Activated T-cell treated with anti-CD3 and anti-CD28 coated beads, Interleukin-2, amount 50 U/mL, for 72 hours (primary cell): Measurements from ENCODE around the gene MTPN. TPM values are rescaled to one million over a fixed set of nuclear protein-coding genes. Genes with fewer than 3 reads are reported as not detected.
A peak's percentile ranks its signal among the peaks of the same experiment; 100 is the strongest.

ENCODE experiments used
- ATAC-seq, 2 donors: fragments of 150-1000 bp; cut with Tn5 transposase; replicated peaks in 1 of 2; 2 replicates each; pipeline ENCODE4 v1.10.0; 2021; ENCODE audit warnings: moderate library complexity in 2 of 2, mild to moderate bottlenecking in 1 of 2
- DNase-seq, 2 donors: peaks; one replicate each; pipeline ENCODE4 v3.0.0; 2021 to 2022; ENCODE audit warnings: mixed read lengths in 1 of 2
- H3K27ac Mint-ChIP-seq: one replicate; pipeline ENCODE4 v1.8.0; 2022; ENCODE audit warnings: mild to moderate bottlenecking, moderate library complexity, mixed read lengths
- H3K27me3 Mint-ChIP-seq: one replicate; pipeline ENCODE4 v1.8.0; 2022; ENCODE audit warnings: low read depth, mixed read lengths
- H3K36me3 Mint-ChIP-seq, 2 donors: one replicate each; pipeline ENCODE4 v1.8.0; 2022; ENCODE audit warnings: mixed read lengths in 2 of 2, mild to moderate bottlenecking in 1 of 2; ENCODE audit not compliant: insufficient read depth in 2 of 2
- H3K4me1 Mint-ChIP-seq: one replicate; pipeline ENCODE4 v1.8.0; 2022; ENCODE audit warnings: low read depth, mixed read lengths
- H3K4me3 Mint-ChIP-seq, 2 donors: one replicate each; pipeline ENCODE4 v1.8.0; 2022; ENCODE audit warnings: mild to moderate bottlenecking in 2 of 2, mixed read lengths in 2 of 2, moderate library complexity in 2 of 2
- H3K9me3 Mint-ChIP-seq, 2 donors: one replicate each; pipeline ENCODE4 v1.8.0; 2022; ENCODE audit warnings: mixed read lengths in 2 of 2
- total RNA-seq, 2 donors: library from RNA; stranded (reverse); gene quantifications; one replicate each; pipeline ENCODE4 v1.2.3, GENCODE V29; 2022

MTPN gene
- total RNA-seq, 2 donors from 2014 or later, result 110 to 126 TPM

GRCh38 chr7:135904282-135904681, 72.9 kb downstream of the MTPN start:
- DNase-seq (no peak), ATAC-seq (no peak)
- Mint-ChIP-seq H3K27me3 (no peaks in the 10 kb centered on the region), H3K36me3 (no peaks in the 10 kb centered on the region), H3K4me1 (no peaks in the 10 kb centered on the region), H3K4me3 (no peak overlapping the region), H3K9me3 (peaks cover 0 to 3% of the 10 kb centered on the region in 2 donors), H3K27ac (no peak overlapping the region)

GRCh38 chr7:135901585-135902540, 75.3 kb downstream of the MTPN start:
- Mint-ChIP-seq H3K27me3 (no peaks in the 10 kb centered on the region), H3K36me3 (no peaks in the 10 kb centered on the region), H3K27ac (no peak overlapping the region), H3K4me1 (no peaks in the 10 kb centered on the region), H3K9me3 (peaks cover 0 to 3% of the 10 kb centered on the region in 2 donors), H3K4me3 (no peak overlapping the region)
- no peak for DNase-seq
- no peak for ATAC-seq

GRCh38 chr7:135900065-135900546, 77.1 kb downstream of the MTPN start:
- no peaks in the 10 kb centered on the region for H3K36me3 Mint-ChIP-seq
- no peak overlapping the region for H3K4me3 Mint-ChIP-seq

DNA sequence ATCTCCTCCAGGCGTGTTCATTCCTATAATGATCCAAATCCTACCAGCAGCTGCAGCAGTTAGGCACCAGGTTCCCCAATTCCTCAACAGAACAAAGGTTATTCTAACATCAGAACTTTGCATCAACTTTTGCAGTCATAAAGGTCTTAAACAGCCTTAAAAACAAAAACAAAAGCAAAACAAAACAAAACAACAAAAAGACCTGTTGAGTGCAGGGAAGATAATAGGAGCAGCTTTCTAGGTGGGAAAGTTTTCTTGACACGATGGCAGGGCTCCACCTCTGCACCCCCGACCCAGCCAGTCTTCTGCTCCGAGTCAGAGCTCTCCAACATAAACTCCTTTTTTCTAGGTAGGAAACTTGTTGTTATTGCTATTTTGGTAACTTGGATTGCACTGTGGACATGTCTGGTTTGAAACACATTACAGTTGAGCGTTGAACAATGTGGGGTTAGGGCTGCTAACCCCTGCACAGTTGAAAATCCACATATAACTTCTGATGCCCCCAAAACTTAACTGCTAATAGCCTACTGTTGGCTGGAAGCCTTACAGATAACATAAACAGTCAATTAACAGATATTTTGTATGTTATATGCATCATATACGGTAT, 77.6 kb downstream of the MTPN start:
- DNase-seq (no peak), ATAC-seq (no peak)
- Mint-ChIP-seq H3K4me1 (no peaks in the 10 kb centered on the region), H3K9me3 (peaks cover 0 to 3% of the 10 kb centered on the region in 2 donors), H3K4me3 (no peak overlapping the region), H3K27ac (no peak overlapping the region), H3K27me3 (no peaks in the 10 kb centered on the region), H3K36me3 (no peaks in the 10 kb centered on the region)

More at GRCh38 chr7:135900065-135900546, 77.1 kb downstream of the MTPN start:
- no peaks in the 10 kb centered on the region for H3K27me3 Mint-ChIP-seq
- H3K4me1 Mint-ChIP-seq, result no peaks in the 10 kb centered on the region
- no peak overlapping the region for H3K27ac Mint-ChIP-seq
- peaks cover 0 to 3% of the 10 kb centered on the region in 2 donors for H3K9me3 Mint-ChIP-seq
- ATAC-seq (no peak), DNase-seq (no peak)

- no peak for ATAC-seq
- no peaks in the 10 kb centered on the region for H3K4me1 Mint-ChIP-seq
- no peaks in the 10 kb centered on the region for H3K36me3 Mint-ChIP-seq
- no peaks in the 10 kb centered on the region for H3K27me3 Mint-ChIP-seq
- H3K27ac Mint-ChIP-seq, result no peak overlapping the region
- no peak for DNase-seq
- no peak overlapping the region for H3K4me3 Mint-ChIP-seq
- H3K9me3 Mint-ChIP-seq, result no peaks in the 10 kb centered on the region
Measured at GRCh38 chr7:135898226-135898625, 78.9 kb downstream of the MTPN start.

- ATAC-seq, result no peak
- Mint-ChIP-seq H3K27ac (no peak overlapping the region), H3K4me3 (no peak overlapping the region), H3K36me3 (no peaks in the 10 kb centered on the region), H3K4me1 (no peaks in the 10 kb centered on the region), H3K27me3 (no peaks in the 10 kb centered on the region), H3K9me3 (no peaks in the 10 kb centered on the region)
- no peak for DNase-seq
Measured at GRCh38 chr7:135894816-135895215, 82.3 kb downstream of the MTPN start.

- Mint-ChIP-seq H3K36me3 (peaks cover 0 to 2% of the 10 kb centered on the region in 2 donors), H3K4me1 (peaks cover 10% of the 10 kb centered on the region), H3K9me3 (no peaks in the 10 kb centered on the region), H3K4me3 (no peak overlapping the region), H3K27me3 (no peaks in the 10 kb centered on the region), H3K27ac (no peak overlapping the region)
- DNase-seq (no peak), ATAC-seq (no peak)
Measured at GRCh38 chr7:135889823-135890222, 87.3 kb downstream of the MTPN start.

DNA sequence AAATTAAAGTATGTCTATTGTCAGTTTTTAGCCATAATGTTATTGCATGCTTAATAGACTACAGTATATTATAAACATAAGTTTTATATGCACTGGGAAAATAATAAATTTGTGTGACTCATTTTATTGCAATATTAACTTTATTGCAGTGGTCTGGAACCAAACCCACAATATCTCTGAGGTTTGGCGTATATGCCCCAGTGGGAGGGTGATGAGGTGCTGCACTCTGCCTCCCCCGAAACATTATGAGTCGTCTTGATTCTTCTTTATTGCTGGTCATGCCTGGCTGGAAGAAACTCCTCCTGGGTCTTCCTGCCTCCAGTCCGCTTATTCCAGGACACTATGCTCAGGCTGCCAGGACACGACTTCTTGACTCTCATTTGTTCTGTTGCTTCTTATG, 88.4 kb downstream of the MTPN start:
- Mint-ChIP-seq H3K27ac (no peak overlapping the region), H3K4me1 (peaks cover 10% of the 10 kb centered on the region), H3K27me3 (no peaks in the 10 kb centered on the region), H3K4me3 (no peak overlapping the region), H3K9me3 (no peaks in the 10 kb centered on the region), H3K36me3 (peaks cover 0 to 2% of the 10 kb centered on the region in 2 donors)
- no peak for DNase-seq
- no peak for ATAC-seq

- ATAC-seq, result peak; percentile 56 to 89
- H3K27me3 Mint-ChIP-seq, result no peaks in the 10 kb centered on the region
- H3K27ac Mint-ChIP-seq, result peak overlapping the region; percentile 61
Measured at GRCh38 chr7:135886345-135887132, 90.6 kb downstream of the MTPN start.

DNA sequence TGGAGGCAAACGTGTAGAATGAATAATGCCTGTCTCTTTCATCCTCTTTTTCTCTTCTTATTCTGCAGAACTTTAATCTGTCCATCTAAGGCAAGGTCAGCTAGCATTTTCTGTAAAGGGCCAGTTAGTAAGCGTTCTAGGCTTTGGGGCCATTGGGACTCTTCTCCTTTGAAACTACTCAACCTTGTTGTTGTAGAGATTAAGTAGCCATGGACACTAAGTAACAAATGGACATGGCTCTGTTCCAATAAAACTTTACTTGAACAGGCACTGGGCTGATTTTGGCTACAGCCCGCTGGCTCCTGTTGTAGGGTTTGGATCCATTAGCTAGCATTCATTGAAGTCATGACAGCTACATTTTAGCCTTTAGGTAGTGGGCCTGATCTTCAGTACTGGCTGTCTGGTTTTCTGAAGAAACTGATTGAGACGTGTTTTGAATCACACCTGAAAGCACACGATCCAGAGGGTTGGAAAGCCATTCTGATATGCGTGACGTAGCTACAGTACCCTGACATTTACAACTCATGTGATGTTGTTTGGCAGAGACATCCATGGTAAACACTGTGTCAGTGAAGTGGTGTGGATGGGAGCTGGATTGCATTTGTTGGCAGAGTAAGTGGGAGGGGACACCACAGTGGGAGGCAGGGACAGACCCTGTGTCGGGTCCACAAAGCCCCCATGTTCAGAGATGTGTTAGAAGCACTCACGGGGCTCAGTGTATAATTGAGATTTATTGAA, 92.5 kb downstream of the MTPN start:
- ATAC-seq (no peak), DNase-seq (no peak)
- H3K36me3 Mint-ChIP-seq, result peaks cover 0 to 2% of the 10 kb centered on the region in 2 donors
- no peaks in the 10 kb centered on the region for H3K9me3 Mint-ChIP-seq
- no peak overlapping the region for H3K4me3 Mint-ChIP-seq
- H3K4me1 Mint-ChIP-seq, result peaks cover 10% of the 10 kb centered on the region
- no peaks in the 10 kb centered on the region for H3K27me3 Mint-ChIP-seq
- H3K27ac Mint-ChIP-seq, result no peak overlapping the region

More at GRCh38 chr7:135886345-135887132, 90.6 kb downstream of the MTPN start:
- peak in 1 of 2 donors; percentile 8 for DNase-seq
- H3K4me3 Mint-ChIP-seq, result peak overlapping the region; percentile 39 to 73
- H3K36me3 Mint-ChIP-seq, result peaks cover 0 to 2% of the 10 kb centered on the region in 2 donors
- H3K4me1 Mint-ChIP-seq, result peaks cover 10% of the 10 kb centered on the region
- H3K9me3 Mint-ChIP-seq, result no peaks in the 10 kb centered on the region

DNA sequence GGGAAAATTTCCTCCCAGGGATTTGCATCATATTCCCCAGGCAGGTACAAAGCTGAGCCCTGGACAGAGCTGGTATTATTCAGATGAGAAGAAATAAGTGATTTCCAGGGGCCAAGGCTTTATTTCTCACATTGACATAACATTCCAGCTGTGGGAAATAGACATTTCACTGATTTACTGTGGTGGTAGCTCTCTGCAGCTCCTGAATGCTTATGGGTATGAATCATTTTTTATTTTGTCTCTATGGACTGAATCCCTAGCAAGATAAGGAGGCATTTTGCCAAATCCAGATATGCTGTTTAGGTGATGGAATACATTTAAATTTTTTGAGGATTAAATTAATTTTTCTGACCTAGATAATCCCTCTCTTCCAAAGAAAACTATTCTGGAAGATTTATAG, 97.9 kb downstream of the MTPN start:
- no peak overlapping the region for H3K4me3 Mint-ChIP-seq
- H3K4me1 Mint-ChIP-seq, result no peaks in the 10 kb centered on the region
- DNase-seq (no peak), ATAC-seq (no peak)
- peaks cover 14% of the 10 kb centered on the region for H3K27me3 Mint-ChIP-seq
- no peak overlapping the region for H3K27ac Mint-ChIP-seq
- H3K9me3 Mint-ChIP-seq, result peaks cover 0 to under 1% of the 10 kb centered on the region in 2 donors
- H3K36me3 Mint-ChIP-seq, result peaks cover 0 to under 1% of the 10 kb centered on the region in 2 donors

GRCh38 chr7:135878284-135878683, 98.9 kb downstream of the MTPN start:
- DNase-seq (no peak), ATAC-seq (no peak)
- H3K27ac Mint-ChIP-seq, result no peak overlapping the region
- peaks cover 0 to 1% of the 10 kb centered on the region in 2 donors for H3K9me3 Mint-ChIP-seq
- H3K4me1 Mint-ChIP-seq, result no peaks in the 10 kb centered on the region
- no peak overlapping the region for H3K4me3 Mint-ChIP-seq
- H3K36me3 Mint-ChIP-seq, result peaks cover 0 to 4% of the 10 kb centered on the region in 2 donors
- H3K27me3 Mint-ChIP-seq, result peaks cover 14% of the 10 kb centered on the region
